M059J (cell line): ENCODE data around the gene TRANK1. TPM values are rescaled to one million over a fixed set of nuclear protein-coding genes. Genes with fewer than 3 reads are reported as not detected.
A peak's percentile ranks its signal among the peaks of the same experiment; 100 is the strongest.

Experiments
- DNase-seq: peaks from one replicate; pipeline ENCODE4 v3.0.0-alpha.2; 2012; ENCODE audit warnings: low read depth
- total RNA-seq: library from RNA; depleted of rRNA; stranded (reverse); fragments of >200 nt; shearing (Covaris generic); gene quantifications from 2 replicates; pipeline ENCODE4 v1.2.3, GENCODE V29; 2014; rRNA removed

The TRANK1 gene
- total RNA-seq, 1 experiment from 2014 or later: 41.8 TPM

DNA sequence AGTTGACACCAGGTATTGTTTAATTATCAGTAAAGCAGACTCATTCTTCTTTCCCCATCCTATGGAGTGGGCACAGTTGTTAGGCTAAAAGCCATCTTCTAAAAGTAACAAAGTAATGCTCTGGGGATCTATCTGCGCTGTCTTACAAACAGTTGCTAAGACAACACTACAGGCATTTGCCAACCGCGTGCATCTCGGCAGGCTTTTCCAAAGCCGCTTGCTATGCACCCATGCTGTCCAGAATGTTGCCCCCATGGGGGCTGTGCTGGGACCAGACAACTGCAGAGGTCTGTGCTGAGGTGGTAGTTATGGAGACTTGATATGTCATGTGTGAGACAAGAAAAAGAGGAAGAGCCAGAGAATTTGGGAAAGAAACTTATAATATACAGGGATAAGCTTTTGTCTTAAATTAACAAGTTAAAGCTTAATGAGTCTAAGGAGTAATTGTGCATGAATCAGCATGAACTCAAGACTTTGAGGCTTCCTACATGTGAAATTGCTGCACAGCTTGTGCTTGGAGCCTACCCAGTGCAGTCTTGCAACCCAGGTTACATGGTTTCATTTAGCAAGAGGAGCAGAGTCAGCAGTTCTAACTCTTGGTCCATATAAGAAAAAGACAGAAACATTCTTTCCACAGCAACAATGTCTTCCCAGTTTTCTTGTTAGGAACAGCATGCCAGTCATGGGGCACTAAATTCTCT lies 141.6 kb downstream of the TRANK1 start:
- no peak for DNase-seq

DNA sequence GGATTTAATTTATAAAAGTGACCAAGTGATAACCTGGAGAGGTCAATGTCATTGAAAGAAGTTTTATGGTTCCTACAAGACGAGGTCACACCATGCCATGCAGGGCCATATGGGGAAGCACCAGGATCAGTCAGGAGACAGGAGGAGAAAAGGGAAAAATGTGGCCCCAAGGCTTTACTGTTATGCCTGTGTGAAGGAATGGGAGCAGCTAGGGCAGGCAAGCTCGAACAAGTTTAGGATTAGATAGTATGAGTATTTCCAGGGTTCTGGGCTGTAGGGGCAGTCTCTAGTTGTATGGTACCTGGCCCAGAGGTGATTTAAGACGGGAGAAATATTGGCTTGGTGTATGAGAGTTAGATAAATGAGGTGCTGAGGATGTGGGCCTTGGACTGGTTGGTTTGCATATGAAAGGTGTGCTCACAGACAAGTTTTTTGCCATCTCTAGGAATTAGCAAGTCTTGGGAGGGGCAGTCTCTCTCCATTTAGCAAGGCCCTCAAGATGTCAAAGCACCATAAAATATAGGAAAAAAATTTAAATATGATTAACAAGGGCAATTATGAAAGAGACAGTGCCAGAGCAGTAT lies 144.2 kb downstream of the TRANK1 start:
- DNase-seq: no peak

DNA sequence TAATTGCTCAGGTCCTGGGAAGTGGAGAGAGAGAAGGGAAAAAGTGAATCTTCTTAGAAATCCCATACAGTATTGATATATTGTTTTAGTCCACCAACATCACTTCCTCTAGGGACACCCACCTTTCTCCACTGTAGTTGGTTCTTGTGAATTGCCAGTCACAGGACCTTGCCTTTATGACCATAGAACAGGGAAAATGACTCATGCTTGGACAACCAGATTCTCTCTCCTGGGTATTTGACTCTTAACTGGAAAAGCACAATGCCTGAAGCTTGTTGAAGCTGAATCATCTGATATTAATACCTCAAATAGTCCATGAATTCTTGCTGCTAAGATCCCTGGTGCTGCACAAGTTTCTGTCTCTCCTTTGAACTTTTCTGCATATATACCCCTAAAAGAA lies 148.0 kb downstream of the TRANK1 start:
- peak; percentile 43 for DNase-seq

DNA sequence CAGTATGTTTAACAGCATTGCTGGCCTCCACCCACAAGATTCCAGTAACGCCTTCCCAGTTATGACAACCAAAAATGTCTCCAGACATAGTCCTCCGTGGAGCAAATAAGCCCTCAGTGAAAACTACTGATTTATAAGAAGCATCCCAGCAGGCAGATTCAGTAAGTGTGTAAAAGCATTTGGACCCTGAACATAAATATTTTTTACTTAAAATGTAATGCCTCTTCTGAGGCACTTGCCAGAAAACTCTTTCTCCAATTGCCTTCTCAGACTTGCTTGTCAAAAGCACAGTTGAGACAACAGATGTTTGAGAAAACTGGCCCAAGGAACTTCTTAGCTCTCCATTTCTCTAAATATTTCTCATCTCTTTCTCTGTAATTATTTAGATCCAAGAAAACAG lies 148.7 kb downstream of the TRANK1 start:
- DNase-seq: no peak

DNA sequence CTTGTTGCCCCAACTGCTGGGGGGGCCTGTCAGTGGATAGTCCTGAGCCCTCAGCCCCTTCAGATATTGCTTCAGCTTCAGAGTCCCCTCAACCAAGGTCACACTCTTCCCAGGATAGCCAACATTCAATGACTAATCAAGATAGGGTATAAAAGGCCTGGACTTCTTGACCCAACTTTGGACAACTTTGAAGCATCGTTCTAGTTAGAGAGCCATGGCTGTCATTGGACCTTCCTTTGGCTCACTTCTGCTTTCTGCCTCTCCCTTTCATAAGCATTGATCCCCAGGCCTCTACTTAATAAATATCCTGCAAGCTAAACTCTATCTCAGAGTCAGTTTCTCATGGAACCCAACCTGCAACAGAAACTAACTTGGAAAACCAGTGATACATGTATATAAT lies 149.2 kb downstream of the TRANK1 start:
- DNase-seq: no peak

DNA sequence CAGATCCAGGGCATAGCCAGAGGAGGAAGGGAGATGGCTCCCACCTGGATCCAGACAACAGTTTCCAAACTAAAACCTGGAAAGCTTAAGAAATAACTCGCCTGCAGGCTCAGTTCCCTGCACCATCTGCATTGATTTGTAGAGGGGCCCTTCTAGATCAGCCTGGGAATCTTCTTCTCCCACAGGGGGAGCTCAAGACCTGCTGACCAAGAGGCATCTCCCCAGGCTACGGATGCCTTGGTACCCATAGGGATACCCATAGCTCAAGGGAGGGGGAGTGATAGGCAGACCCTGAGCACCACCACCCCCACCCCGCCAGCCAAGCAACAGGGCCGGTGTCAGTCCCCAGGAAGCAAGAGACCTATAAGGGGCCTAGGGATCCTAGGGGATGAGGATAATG lies 152.5 kb downstream of the TRANK1 start:
- peak; percentile 24 for DNase-seq

DNA sequence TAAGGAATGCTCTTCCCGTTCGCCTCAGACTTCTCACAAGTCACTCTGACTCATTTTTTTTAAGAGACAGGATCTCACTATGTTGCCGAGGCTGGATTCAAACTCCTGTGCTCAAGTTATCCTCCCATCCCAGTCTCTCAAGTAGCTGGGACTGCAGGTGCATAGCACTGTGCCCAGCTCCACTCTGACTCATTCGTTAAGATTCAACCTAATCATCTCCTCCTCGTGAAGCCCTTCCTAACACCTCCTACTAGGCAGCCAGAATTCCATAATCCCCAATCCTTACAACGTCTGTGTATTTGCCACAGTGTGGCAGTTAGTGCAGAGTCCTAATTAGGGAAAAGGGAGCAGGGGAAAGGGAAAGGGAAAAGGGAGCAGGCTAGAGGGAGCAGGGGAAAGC lies 154.1 kb downstream of the TRANK1 start:
- DNase-seq: no peak

DNA sequence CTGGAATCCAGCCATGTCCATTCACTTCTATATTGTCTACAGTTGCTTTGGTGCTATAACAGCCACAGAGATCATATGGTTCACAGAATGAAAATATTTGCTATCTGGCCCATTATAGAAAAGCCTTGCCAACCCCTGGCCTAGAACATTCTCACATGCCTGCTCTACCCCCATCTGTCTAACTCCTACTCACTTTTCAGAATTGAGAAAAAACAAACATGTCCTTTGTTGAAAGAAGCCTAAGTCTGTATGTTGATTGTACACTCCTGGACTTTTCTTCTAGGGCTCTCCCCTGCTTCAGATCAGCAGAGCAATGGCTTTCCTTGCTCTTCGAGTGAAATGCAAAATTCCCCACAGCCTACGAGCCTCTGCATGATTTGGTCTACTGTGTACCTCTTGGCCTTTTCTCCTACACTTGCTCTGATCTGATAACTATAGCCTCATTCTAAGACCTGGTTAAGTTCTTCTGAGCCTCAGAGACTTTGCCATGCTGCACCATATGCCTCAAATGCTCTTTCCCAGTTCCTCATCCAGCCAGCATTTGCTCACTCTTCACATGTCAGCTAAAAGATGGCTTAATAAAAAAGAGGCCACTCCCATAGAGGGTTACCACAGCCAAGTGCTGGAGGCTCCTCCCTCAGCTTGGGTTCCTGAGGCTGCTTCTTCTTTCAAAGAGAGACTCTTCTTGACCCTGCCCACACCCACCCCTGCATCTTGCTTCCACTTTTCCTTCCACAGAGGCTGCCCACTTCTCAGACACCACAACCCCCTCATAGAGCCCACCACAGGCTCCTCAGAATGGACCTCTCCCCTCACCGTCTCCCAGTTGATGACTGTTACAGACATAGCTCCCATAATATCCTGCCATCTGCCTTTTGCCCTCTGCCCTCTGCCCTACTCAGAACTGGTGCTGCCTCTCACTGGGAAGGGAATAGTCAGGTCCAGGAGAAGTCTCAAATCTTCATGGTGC lies 157.6 kb downstream of the TRANK1 start:
- no peak for DNase-seq

DNA sequence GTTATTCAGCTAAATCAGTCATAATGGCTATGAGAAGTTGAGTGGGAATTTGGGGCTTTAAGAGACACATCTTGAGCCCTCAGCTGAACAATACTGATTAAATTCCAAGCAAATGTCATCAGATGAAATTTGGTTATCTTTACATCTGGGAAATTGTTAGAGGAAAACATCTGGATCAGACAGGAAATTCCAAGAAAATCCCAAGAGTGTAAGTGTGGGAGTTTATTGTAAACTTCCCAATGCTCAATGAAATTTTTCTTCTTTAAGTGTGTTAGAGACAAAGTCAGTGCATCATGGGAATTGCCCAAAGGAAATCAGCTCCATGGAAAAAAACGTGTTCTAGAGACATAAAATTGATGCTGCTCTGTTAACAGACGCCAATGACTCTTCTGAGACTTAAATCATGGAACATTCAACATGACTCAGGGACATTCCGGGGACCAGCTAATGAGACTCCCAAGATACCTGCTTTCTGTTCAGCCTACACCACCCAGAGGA lies 160.7 kb downstream of the TRANK1 start:
- DNase-seq: peak; percentile 2

DNA sequence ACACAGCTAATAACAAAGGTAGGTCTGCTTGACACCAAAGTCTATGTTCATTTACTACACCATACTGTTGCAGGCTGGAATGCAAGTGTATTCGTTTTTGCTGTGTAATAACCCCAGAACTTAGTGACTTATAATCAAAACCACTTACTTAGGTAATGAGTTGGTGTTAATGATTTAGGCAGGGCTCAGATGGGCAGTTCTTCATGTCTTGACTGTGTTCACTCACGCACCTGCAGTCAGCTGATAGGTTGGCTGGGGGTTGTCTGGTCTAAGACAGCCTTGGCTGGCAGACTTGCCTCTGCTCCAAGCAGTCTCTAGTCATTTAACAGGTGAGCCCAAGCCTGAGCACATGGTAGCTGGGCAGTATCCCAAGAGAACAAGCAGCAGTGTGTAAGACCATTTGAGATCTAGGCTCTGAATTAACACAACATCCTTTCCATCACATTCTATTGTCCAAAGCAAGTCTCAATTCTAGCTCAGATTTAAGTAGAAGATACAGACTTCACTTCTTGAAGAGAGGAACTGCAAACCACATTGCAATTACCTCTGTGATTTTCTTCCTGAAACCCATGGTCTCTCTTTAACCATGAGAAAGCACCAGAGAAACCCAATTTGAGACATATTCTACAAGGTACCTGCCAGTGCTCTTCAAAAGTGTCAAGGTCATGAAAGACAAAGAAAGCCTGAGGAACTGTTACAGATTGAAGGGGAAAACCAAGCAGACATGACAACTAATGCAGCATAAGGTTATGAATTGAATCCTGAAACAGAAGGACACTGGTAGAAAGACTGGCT lies 167.2 kb downstream of the TRANK1 start:
- no peak for DNase-seq

Other genes starting within 250 kb of the TRANK1 start
- not detected in 2 replicates for gene DCLK3, start 180.5 kb downstream of the TRANK1 start, total RNA-seq
- gene EPM2AIP1, start 48.1 kb upstream of the TRANK1 start, total RNA-seq: 5.1 and 8.1 TPM in 2 replicates
- 32.3 and 48.8 TPM in 2 replicates for gene MLH1, start 48.5 kb upstream of the TRANK1 start, total RNA-seq
- 18.9 and 31.9 TPM in 2 replicates for gene LRRFIP2, start 229.5 kb upstream of the TRANK1 start, total RNA-seq